ENCODE measurements around the gene MAP2K3.

Gene MAP2K3

GRCh38 chr17:21362331-21362931 is 77.9 kb downstream of the MAP2K3 start:
- Histone ChIP-seq H3K9ac (ENCODE audit: low read length) (no peak overlapping the region), H3F3A (ENCODE audit: insufficient read depth, low read length) (no peaks in the 10 kb centered on the region), H3K36me3 (ENCODE audit: insufficient read depth, low read length) (no peaks in the 10 kb centered on the region), H3K4me1 (ENCODE audit: insufficient read depth, low read length, severe bottlenecking) (no peaks in the 10 kb centered on the region), H3K9me3 (ENCODE audit: low read length) (no peaks in the 10 kb centered on the region), H3K27me3 (ENCODE audit: insufficient read depth, low read length) (peaks cover under 1% of the 10 kb centered on the region), H3K79me2 (ENCODE audit: insufficient read depth, low read length) (no peaks in the 10 kb centered on the region), H3K9me2 (ENCODE audit: low read depth, low read length) (no peaks in the 10 kb centered on the region), H3K4me3 (ENCODE audit: low read depth, low read length, poor library complexity, severe bottlenecking) (no peak overlapping the region), H2AFZ (ENCODE audit: low read length) (no peak overlapping the region), H4K20me1 (ENCODE audit: insufficient read depth, low read length) (no peaks in the 10 kb centered on the region), H3K4me2 (ENCODE audit: low read length) (no peak overlapping the region), H3K27ac (ENCODE audit: low read depth, low read length, poor library complexity, severe bottlenecking) (no peak overlapping the region)
- no peak for TF ChIP-seq EZH2 (IDR thresholded peaks at IDR 0.05; ENCODE audit: borderline replicate concordance, low read length)
- TF ChIP-seq CTCF (IDR thresholded peaks at IDR 0.05; ENCODE audit: low read length) = no peak

- H3K36me3 ChIP-seq (ENCODE audit: insufficient read depth, low read length) = no peaks in the 10 kb centered on the region
- H3K9me3 ChIP-seq (ENCODE audit: low read length) = no peaks in the 10 kb centered on the region
- H2AFZ ChIP-seq (ENCODE audit: low read length) = no peak overlapping the region
- H3K4me2 ChIP-seq (ENCODE audit: low read length) = no peak overlapping the region
- H3K9ac ChIP-seq (ENCODE audit: low read length) = no peak overlapping the region
- H3K4me3 ChIP-seq (ENCODE audit: low read depth, low read length, poor library complexity, severe bottlenecking) = no peak overlapping the region
- H3K9me2 ChIP-seq (ENCODE audit: low read depth, low read length) = no peaks in the 10 kb centered on the region
- H3K4me1 ChIP-seq (ENCODE audit: insufficient read depth, low read length, severe bottlenecking) = no peaks in the 10 kb centered on the region
- no peaks in the 10 kb centered on the region for H3F3A ChIP-seq (ENCODE audit: insufficient read depth, low read length)
- no peaks in the 10 kb centered on the region; the same call in 1 of the 2 replicates for H3K27me3 ChIP-seq (ENCODE audit: insufficient read depth, low read length)
- no peak overlapping the region for H3K27ac ChIP-seq (ENCODE audit: low read depth, low read length, poor library complexity, severe bottlenecking)
- H4K20me1 ChIP-seq (ENCODE audit: insufficient read depth, low read length) = no peaks in the 10 kb centered on the region
- H3K79me2 ChIP-seq (ENCODE audit: insufficient read depth, low read length) = no peaks in the 10 kb centered on the region
- TF ChIP-seq EZH2 (IDR thresholded peaks at IDR 0.05; ENCODE audit: borderline replicate concordance, low read length) (no peak), CTCF (IDR thresholded peaks at IDR 0.05; ENCODE audit: low read length) (no peak)
Measured at GRCh38 chr17:21363776-21364642, 79.5 kb downstream of the MAP2K3 start.

Measured in OCI-LY1 (cell line).